ENCODE results near the gene NOG. TPM values are rescaled to one million over a fixed set of nuclear protein-coding genes. Genes with fewer than 3 reads are reported as not detected.

The NOG gene
- 12.0 TPM for total RNA-seq

DNA sequence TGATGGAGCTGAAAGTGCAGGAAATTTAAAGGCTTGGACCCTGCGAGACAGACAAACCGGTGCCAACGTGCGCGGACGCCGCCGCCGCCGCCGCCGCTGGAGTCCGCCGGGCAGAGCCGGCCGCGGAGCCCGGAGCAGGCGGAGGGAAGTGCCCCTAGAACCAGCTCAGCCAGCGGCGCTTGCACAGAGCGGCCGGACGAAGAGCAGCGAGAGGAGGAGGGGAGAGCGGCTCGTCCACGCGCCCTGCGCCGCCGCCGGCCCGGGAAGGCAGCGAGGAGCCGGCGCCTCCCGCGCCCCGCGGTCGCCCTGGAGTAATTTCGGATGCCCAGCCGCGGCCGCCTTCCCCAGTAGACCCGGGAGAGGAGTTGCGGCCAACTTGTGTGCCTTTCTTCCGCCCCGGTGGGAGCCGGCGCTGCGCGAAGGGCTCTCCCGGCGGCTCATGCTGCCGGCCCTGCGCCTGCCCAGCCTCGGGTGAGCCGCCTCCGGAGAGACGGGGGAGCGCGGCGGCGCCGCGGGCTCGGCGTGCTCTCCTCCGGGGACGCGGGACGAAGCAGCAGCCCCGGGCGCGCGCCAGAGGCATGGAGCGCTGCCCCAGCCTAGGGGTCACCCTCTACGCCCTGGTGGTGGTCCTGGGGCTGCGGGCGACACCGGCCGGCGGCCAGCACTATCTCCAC lies at the start of gene NOG:
Gene NOG, plus strand, starts transcription at position 54 of the 674 bp plus-strand sequence. Its CDS starts 525 bp downstream, at position 579.
- Histone ChIP-seq H3K4me1 (ENCODE audit: insufficient read depth, low read length) (peaks cover 41% of the 10 kb centered on the region), H3K4me3 (ENCODE audit: low read length) (peak within 1 kb of the TSS; percentile 40), H3K27me3 (ENCODE audit: insufficient read depth, low read length) (peaks cover 48% of the 10 kb centered on the region), H3K9me3 (ENCODE audit: low read depth, low read length) (no peaks in the 10 kb centered on the region)

DNA sequence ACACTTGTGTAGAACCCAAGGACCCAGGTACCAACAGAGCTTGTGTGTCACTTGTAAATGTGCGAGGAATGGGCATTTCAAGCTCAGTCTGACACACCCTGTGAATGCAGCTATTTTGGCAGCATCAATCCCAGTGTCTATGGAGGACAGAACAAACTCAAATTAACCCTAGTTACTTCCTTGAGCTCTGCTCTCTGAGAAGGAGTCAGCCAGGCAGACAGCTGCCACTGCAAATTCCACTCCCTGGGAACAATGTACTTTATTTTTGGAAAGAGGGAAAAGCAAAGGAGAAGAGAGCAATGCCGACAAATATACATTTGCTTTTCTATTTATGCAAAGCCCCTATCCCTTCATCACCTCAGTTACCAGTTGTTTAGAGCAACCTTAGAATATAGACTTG lies 48.4 kb upstream of the NOG start:
- Histone ChIP-seq H3K9me3 (ENCODE audit: low read depth, low read length) (no peaks in the 10 kb centered on the region), H3K4me1 (ENCODE audit: insufficient read depth, low read length) (no peaks in the 10 kb centered on the region), H3K4me3 (ENCODE audit: low read length) (no peak overlapping the region), H3K27me3 (ENCODE audit: insufficient read depth, low read length) (no peaks in the 10 kb centered on the region)

DNA sequence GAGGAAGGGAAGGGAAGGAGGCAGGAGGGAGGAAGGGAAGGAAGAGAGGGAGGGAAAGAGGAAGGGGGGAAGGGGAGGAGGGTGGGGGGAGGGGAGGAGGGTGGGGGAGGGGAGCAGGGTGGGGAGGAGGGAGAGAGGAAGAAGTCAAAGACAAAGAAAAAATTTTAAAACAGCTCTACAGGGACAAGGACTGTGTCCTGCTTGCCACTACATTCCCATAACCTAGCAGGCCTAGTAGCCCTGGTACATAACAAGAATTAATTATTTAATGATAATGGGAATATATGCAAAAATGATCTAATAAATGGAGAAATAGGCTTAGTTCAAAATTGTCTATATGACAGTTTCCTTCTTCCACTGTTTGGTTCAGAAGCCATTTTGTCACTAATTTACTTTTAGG lies 47.6 kb upstream of the NOG start:
- Histone ChIP-seq H3K9me3 (ENCODE audit: low read depth, low read length) (no peaks in the 10 kb centered on the region), H3K27me3 (ENCODE audit: insufficient read depth, low read length) (no peaks in the 10 kb centered on the region), H3K4me1 (ENCODE audit: insufficient read depth, low read length) (no peaks in the 10 kb centered on the region), H3K4me3 (ENCODE audit: low read length) (no peak overlapping the region)

- no peaks in the 10 kb centered on the region for H3K27me3 ChIP-seq (ENCODE audit: insufficient read depth, low read length)
- no peaks in the 10 kb centered on the region for H3K4me1 ChIP-seq (ENCODE audit: insufficient read depth, low read length)
- no peak overlapping the region for H3K4me3 ChIP-seq (ENCODE audit: low read length)
- H3K9me3 ChIP-seq (ENCODE audit: low read depth, low read length): no peaks in the 10 kb centered on the region
Measured at GRCh38 chr17:56548661-56549060, 44.8 kb upstream of the NOG start.

DNA sequence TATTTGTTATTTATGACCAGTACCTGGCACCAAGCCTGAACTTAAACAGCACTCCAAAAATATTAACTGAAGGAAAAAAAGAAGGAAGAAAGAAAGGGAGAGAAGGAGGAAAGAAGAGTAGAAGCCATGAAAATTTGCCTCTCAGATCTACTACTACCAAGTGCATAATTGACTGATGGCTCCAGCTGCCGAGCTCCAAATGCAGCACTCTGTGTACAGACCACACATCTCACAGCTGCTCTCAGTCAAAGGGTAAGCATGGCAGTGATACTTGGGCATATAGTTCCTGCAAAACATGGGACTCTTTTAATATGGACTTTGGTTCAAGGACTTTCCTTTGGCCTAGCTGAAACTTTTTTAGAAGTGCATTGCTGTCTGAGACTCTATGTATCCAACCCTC lies 44.0 kb upstream of the NOG start:
- H3K27me3 ChIP-seq (ENCODE audit: insufficient read depth, low read length): no peaks in the 10 kb centered on the region
- H3K4me1 ChIP-seq (ENCODE audit: insufficient read depth, low read length): no peaks in the 10 kb centered on the region
- no peaks in the 10 kb centered on the region for H3K9me3 ChIP-seq (ENCODE audit: low read depth, low read length)
- H3K4me3 ChIP-seq (ENCODE audit: low read length): no peak overlapping the region

- Histone ChIP-seq H3K4me3 (ENCODE audit: low read length) (no peak overlapping the region), H3K27me3 (ENCODE audit: insufficient read depth, low read length) (no peaks in the 10 kb centered on the region), H3K4me1 (ENCODE audit: insufficient read depth, low read length) (no peaks in the 10 kb centered on the region), H3K9me3 (ENCODE audit: low read depth, low read length) (no peaks in the 10 kb centered on the region)
Measured at GRCh38 chr17:56557682-56558081, 35.8 kb upstream of the NOG start.

DNA sequence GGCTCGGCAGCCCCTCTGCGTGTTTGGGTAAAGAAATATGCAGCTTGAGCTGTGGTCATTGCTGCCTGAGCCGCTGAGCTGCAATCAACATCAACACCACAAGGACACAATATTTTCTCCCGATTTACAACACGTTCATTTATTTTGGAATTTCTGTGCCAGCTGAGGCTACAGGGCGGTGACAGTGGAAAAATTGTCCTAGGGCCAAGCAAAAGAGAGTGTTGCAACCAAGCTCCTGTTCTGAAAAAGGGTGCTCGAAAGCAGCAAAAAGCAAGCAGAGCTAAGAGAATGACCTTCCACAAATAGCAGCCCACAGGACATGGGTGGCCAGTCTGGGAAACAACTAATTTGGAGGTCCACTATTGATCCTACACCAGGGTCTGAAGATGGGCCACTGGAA lies 35.4 kb upstream of the NOG start:
- Histone ChIP-seq H3K4me1 (ENCODE audit: insufficient read depth, low read length) (no peaks in the 10 kb centered on the region), H3K9me3 (ENCODE audit: low read depth, low read length) (no peaks in the 10 kb centered on the region), H3K27me3 (ENCODE audit: insufficient read depth, low read length) (no peaks in the 10 kb centered on the region), H3K4me3 (ENCODE audit: low read length) (no peak overlapping the region)

- no peaks in the 10 kb centered on the region for H3K4me1 ChIP-seq (ENCODE audit: insufficient read depth, low read length)
- no peaks in the 10 kb centered on the region for H3K9me3 ChIP-seq (ENCODE audit: low read depth, low read length)
- H3K27me3 ChIP-seq (ENCODE audit: insufficient read depth, low read length): no peaks in the 10 kb centered on the region
- no peak overlapping the region for H3K4me3 ChIP-seq (ENCODE audit: low read length)
Measured at GRCh38 chr17:56570199-56570598, 23.3 kb upstream of the NOG start.

DNA sequence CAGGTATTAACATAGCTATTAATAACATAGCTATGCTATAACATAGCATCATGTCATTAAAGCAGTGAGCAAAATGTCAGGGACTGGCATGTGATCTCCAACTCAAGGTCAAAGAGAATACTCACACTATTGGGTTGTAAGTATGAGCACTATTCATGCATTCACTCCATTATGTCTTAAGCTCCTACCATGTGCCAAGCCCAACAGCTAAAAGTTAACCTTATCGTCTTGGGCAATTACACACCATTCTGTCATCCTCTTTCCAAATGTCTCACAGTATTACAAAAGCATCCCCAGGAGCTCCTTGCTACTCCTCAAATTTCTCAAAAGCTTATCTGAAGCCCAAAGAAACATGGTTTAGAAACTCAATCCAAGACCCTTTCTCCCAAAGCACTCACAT lies 22.0 kb upstream of the NOG start:
- no peaks in the 10 kb centered on the region for H3K4me1 ChIP-seq (ENCODE audit: insufficient read depth, low read length)
- H3K27me3 ChIP-seq (ENCODE audit: insufficient read depth, low read length): no peaks in the 10 kb centered on the region
- no peaks in the 10 kb centered on the region for H3K9me3 ChIP-seq (ENCODE audit: low read depth, low read length)
- H3K4me3 ChIP-seq (ENCODE audit: low read length): no peak overlapping the region

GRCh38 chr17:56577190-56577842 lies 16.2 kb upstream of the NOG start:
- no peaks in the 10 kb centered on the region for H3K9me3 ChIP-seq (ENCODE audit: low read depth, low read length)
- H3K4me3 ChIP-seq (ENCODE audit: low read length): no peak overlapping the region
- no peaks in the 10 kb centered on the region for H3K27me3 ChIP-seq (ENCODE audit: insufficient read depth, low read length)
- no peaks in the 10 kb centered on the region for H3K4me1 ChIP-seq (ENCODE audit: insufficient read depth, low read length)

- Histone ChIP-seq H3K4me1 (ENCODE audit: insufficient read depth, low read length) (no peaks in the 10 kb centered on the region), H3K9me3 (ENCODE audit: low read depth, low read length) (no peaks in the 10 kb centered on the region), H3K4me3 (ENCODE audit: low read length) (no peak overlapping the region), H3K27me3 (ENCODE audit: insufficient read depth, low read length) (no peaks in the 10 kb centered on the region)
Measured at GRCh38 chr17:56577843-56578204, 15.7 kb upstream of the NOG start.

DNA sequence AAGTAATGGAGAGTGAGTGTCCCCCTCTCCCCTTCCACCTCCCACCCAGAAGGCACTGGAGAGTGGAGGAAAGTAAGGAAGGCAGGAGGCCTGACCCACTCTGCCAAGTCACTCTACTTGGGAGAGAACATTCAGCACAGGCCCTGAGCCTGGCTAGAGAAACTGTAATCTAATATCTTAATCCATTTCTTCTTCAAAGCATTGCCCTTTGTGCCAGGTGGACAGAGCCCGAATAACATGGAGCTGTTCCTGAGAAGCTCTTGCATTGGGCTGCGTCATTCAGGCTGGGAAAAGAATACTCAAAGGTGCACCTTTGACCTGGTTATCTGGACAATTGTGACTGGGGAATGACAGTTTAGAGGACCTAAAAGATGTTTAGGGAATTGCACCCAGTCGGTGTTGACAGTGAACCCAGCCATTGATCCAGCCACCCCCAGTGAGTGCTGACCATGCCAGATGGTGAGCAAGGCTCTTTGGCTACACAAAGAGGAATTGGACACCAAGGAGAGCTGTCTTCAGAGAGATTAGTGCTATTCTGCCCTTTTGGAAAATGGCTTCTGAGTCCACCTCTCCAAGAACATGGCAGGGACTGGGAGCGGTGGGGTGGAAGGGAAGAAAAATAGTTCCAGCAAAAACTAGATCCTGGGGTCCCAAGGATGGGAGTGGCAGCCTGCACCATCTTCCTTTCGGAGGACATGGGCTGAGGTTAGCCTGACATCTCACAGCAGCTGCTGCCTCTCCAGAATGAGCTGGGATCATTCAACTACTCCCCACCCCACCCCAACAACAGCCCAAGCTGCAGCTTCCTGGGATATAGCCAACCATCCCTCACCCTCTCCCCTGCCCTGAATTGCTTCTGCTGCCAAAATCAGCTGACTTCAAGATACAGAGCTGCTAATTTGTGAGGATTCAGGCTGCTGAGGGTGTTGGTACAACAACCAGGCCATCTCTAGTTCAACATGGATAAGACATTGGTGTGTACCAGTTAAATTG lies 11.6 kb upstream of the NOG start:
- H3K4me1 ChIP-seq (ENCODE audit: insufficient read depth, low read length): no peaks in the 10 kb centered on the region
- no peak overlapping the region for H3K4me3 ChIP-seq (ENCODE audit: low read length)
- H3K9me3 ChIP-seq (ENCODE audit: low read depth, low read length): no peaks in the 10 kb centered on the region
- H3K27me3 ChIP-seq (ENCODE audit: insufficient read depth, low read length): no peaks in the 10 kb centered on the region

DNA sequence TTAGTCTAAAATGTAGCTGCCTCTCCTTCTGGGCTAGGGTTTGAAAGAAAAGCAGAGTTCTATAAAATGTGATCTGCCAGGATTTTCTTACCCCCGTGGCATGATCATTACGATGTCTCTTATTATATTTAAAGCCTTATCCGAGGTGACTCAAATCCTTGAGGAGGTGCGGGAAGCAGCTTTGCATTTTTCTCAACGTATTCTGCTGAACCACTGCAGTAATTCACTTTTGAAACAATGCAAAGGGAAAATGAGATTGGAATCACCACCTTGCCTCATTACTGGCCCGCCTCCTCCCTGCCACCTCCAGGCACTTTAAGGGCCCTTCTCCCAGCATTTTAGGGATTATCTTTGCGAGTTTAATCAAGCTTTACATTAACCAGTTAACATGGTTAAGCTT lies 9.7 kb upstream of the NOG start:
- Histone ChIP-seq H3K9me3 (ENCODE audit: low read depth, low read length) (no peaks in the 10 kb centered on the region), H3K4me3 (ENCODE audit: low read length) (no peak overlapping the region), H3K27me3 (ENCODE audit: insufficient read depth, low read length) (peaks cover under 1% of the 10 kb centered on the region), H3K4me1 (ENCODE audit: insufficient read depth, low read length) (no peaks in the 10 kb centered on the region)

DNA sequence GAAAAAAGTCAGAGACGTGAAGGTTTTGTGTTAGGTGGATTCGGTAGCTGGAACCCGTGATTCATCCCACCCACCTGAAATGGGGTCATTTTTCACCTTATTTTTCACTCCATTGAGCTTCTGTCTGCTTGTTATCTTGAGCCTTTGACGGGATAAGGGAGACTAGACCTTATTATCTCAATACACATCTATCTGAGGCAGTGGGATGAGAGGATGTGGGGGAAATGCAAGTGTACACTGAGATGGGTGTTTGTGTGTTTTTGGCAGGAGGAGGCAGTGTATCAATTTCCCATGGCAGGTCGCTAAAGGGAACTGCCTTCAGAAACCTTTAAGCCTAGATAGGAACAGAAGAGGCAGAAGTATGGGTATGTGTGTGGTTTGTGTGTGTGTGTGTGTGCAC lies 6.2 kb upstream of the NOG start:
- Histone ChIP-seq H3K4me3 (ENCODE audit: low read length) (no peak overlapping the region), H3K27me3 (ENCODE audit: insufficient read depth, low read length) (peaks cover 11% of the 10 kb centered on the region), H3K4me1 (ENCODE audit: insufficient read depth, low read length) (peaks cover 2% of the 10 kb centered on the region), H3K9me3 (ENCODE audit: low read depth, low read length) (no peaks in the 10 kb centered on the region)

DNA sequence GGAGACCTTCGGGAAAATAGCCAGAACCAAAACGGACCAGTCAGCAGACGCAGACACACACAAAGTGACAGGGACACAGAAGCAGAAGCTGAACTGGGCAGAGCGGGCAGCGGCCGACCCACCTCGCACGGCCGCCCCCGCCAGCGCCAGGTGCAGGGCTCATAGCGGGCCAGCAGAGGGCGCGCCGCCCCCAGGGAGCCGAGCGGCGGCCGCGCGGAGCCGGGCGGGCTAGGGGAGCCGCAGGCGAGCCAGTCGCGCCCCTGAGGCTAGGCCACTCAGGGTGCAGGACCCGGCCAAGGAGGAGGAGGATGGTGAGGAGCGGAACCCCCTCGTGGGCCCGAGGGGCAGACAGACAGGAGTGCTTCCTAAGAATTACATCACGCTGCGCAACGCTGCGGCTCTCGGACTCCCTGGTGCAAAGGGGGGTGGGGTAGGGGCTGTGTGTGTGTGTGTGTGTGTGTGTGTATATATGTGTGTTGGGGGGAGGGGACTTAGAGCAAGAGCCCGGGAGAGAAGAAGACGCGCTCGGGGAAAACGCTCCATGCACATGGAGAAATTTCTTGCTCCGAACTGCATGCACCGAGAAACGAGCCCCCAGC lies 913 bp upstream of the NOG start:
- Histone ChIP-seq H3K4me1 (ENCODE audit: insufficient read depth, low read length) (peaks cover 37% of the 10 kb centered on the region), H3K4me3 (ENCODE audit: low read length) (peak overlapping the region; percentile 34), H3K27me3 (ENCODE audit: insufficient read depth, low read length) (peaks cover 38% of the 10 kb centered on the region), H3K9me3 (ENCODE audit: low read depth, low read length) (no peaks in the 10 kb centered on the region)

Data from mononuclear cell (primary cell).